ENCODE measurements around the gene SLC35F4.

SLC35F4 gene

GRCh38 chr14:57797160-57797559 is 68.7 kb downstream of the SLC35F4 start:
- in situ Hi-C loops (cut with HindIII; ENCODE audit: low pct_ligation_motif_present, low sequenced_read_pairs), result no loop called here
- no peak for TF ChIP-seq CTCF (IDR thresholded peaks at IDR 0.05; ENCODE audit: low read depth, low read length, missing control alignments)
- no peak for DNase-seq
- Histone ChIP-seq H3K36me3 (replicated peaks) (no peaks in the 10 kb centered on the region), H3K4me3 (ENCODE audit: low read depth, low read length) (no peak overlapping the region), H3K27me3 (replicated peaks) (no peaks in the 10 kb centered on the region), H3K27ac (no peak overlapping the region)

- Histone ChIP-seq H3K36me3 (replicated peaks) (no peaks in the 10 kb centered on the region), H3K4me3 (ENCODE audit: low read depth, low read length) (no peak overlapping the region), H3K27ac (no peak overlapping the region), H3K27me3 (replicated peaks) (no peaks in the 10 kb centered on the region)
- in situ Hi-C loops (cut with HindIII; ENCODE audit: low pct_ligation_motif_present, low sequenced_read_pairs), result no loop called here
- DNase-seq, result no peak
- TF ChIP-seq CTCF (IDR thresholded peaks at IDR 0.05; ENCODE audit: low read depth, low read length, missing control alignments), result no peak
Observed at GRCh38 chr14:57796556-57796955, 69.3 kb downstream of the SLC35F4 start.

- Histone ChIP-seq H3K4me3 (ENCODE audit: low read depth, low read length) (no peak overlapping the region), H3K36me3 (replicated peaks) (no peaks in the 10 kb centered on the region), H3K27ac (no peak overlapping the region), H3K27me3 (replicated peaks) (no peaks in the 10 kb centered on the region)
- DNase-seq, result no peak
- in situ Hi-C loops (cut with HindIII; ENCODE audit: low pct_ligation_motif_present, low sequenced_read_pairs), result no loop called here
- TF ChIP-seq CTCF (IDR thresholded peaks at IDR 0.05; ENCODE audit: low read depth, low read length, missing control alignments), result no peak
Observed at GRCh38 chr14:57785058-57785457, 80.8 kb downstream of the SLC35F4 start.

- Histone ChIP-seq H3K27me3 (replicated peaks) (no peaks in the 10 kb centered on the region), H3K27ac (no peak overlapping the region), H3K36me3 (replicated peaks) (no peaks in the 10 kb centered on the region), H3K4me3 (ENCODE audit: low read depth, low read length) (no peak overlapping the region)
- DNase-seq, result no peak
- no peak for TF ChIP-seq CTCF (IDR thresholded peaks at IDR 0.05; ENCODE audit: low read depth, low read length, missing control alignments)
- in situ Hi-C loops (cut with HindIII; ENCODE audit: low pct_ligation_motif_present, low sequenced_read_pairs), result no loop called here
Observed at GRCh38 chr14:57771801-57772200, 94.1 kb downstream of the SLC35F4 start.

GRCh38 chr14:57769863-57770523 is 95.9 kb downstream of the SLC35F4 start:
- DNase-seq, result no peak
- Histone ChIP-seq H3K4me3 (ENCODE audit: low read depth, low read length) (no peak overlapping the region), H3K27ac (no peak overlapping the region), H3K36me3 (replicated peaks) (no peaks in the 10 kb centered on the region), H3K27me3 (replicated peaks) (no peaks in the 10 kb centered on the region)
- no peak for TF ChIP-seq CTCF (IDR thresholded peaks at IDR 0.05; ENCODE audit: low read depth, low read length, missing control alignments)
- in situ Hi-C loops (cut with HindIII; ENCODE audit: low pct_ligation_motif_present, low sequenced_read_pairs), result no loop called here

GRCh38 chr14:57761800-57762199 is 104.1 kb downstream of the SLC35F4 start:
- no peaks in the 10 kb centered on the region for H3K27me3 ChIP-seq (replicated peaks)
- H3K36me3 ChIP-seq (replicated peaks), result no peaks in the 10 kb centered on the region
- no peak overlapping the region for H3K27ac ChIP-seq
- no peak for DNase-seq
- H3K4me3 ChIP-seq (ENCODE audit: low read depth, low read length), result no peak overlapping the region
- TF ChIP-seq CTCF (IDR thresholded peaks at IDR 0.05; ENCODE audit: low read depth, low read length, missing control alignments), result no peak
- in situ Hi-C loops (cut with HindIII; ENCODE audit: low pct_ligation_motif_present, low sequenced_read_pairs), result no loop called here
